ENCODE results near the gene ALOX12B. TPM values are rescaled to one million over a fixed set of nuclear protein-coding genes. Genes with fewer than 3 reads are reported as not detected.

The ALOX12B gene
- total and polyA plus RNA-seq, 2 of the 8 experiments (the other 6 are each of a cell fraction or from before 2014, with no cell fraction given): 0.86 TPM; not detected in 1

DNA sequence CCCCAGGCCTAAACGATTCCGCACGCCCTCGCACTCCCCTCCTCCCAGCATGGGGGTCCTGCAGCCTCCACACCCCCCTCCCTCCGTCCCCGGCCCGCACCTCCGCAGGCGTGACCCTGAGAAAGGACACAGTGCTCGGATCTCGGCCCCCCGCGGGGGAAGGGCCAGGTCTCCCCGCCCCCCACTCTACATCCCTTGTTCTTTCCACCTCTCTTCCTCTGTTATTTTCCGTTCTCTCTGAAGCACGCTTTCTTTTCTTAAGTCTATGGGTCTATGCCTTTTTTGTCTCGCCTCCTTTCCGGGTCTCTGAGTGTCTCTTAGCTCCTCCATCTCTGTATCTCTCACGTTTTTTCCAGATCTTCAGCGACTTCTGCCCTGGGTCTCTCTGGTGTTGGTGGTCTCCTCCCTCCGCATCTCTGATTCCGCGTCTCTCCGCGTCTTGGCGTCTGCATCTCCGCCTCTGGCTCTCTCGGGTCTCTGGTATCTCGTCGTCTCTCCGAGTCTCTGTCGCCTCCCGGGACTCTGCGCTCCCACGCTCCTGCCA lies 38.5 kb upstream of the ALOX12B start (continued):
- peak; percentile 37; the same call in 1 of the 2 replicates for TF ChIP-seq KDM1A (IDR thresholded peaks at IDR 0.05; ENCODE audit: borderline replicate concordance, low read length)
- TF ChIP-seq TBP (IDR thresholded peaks at IDR 0.05; ENCODE audit: low read depth, low read length): no peak
- TF ChIP-seq SAP30 (IDR thresholded peaks at IDR 0.05; ENCODE audit: insufficient read depth, insufficient replicate concordance, low read length): no peak
- no peak for TF ChIP-seq NANOG (IDR thresholded peaks at IDR 0.05; ENCODE audit: insufficient read depth, low read depth, low read length, poor library complexity, severe bottlenecking)
